GM12878 (cell line): ENCODE results near the gene NEK1. TPM values are rescaled to one million over a fixed set of nuclear protein-coding genes. Genes with fewer than 3 reads are reported as not detected.

Source experiments
- ATAC-seq: fragments of 200-7000 bp; cut with Tn5 transposase; 3 replicates; pipeline ENCODE4 v1.9.1; 2020; ENCODE audit warnings: mild to moderate bottlenecking, moderate library complexity
- BruUV-seq: library from RNA; stranded (reverse); fragments of 400-500 nt; replicated peaks from 2 replicates; lab custom pipeline; 2021; lab: Mats Ljungman, UMichigan
- CTCF ChIA-PET: fragments of 300-600 bp; sonication (Branson Sonifier 250); formaldehyde crosslinking; extraction: SDS; loops from one replicate; lab custom pipeline; 2021; ENCODE audit warnings: inconsistent platforms; lab: Yijun Ruan, JAX
- POLR2A ChIA-PET: fragments of 350-600 bp; formaldehyde crosslinking; extraction: SDS; loops from one replicate; lab custom pipeline; 2021; ENCODE audit warnings: inconsistent platforms; lab: Charles Lee
- RAD21 ChIA-PET: fragments of 300-600 bp; sonication (Branson Sonifier 250); formaldehyde crosslinking; loops from one replicate; lab custom pipeline; 2023; ENCODE audit warnings: antibody characterized with exemption; ENCODE audit not compliant: unreplicated experiment; lab: Charles Lee
- SMC1A ChIA-PET: fragments of 300-600 bp; sonication (Branson Sonifier 250); formaldehyde crosslinking; loops from one replicate; lab custom pipeline; 2023; ENCODE audit not compliant: unreplicated experiment, uncharacterized antibody; lab: Charles Lee
- DNase-seq: peaks from one replicate; pipeline ENCODE4 v3.0.0-alpha.2; 2011; ENCODE audit warnings: low read depth, low spot score
- FAIRE-seq: peaks from 3 replicates; lab custom pipeline; 2011; peaks lifted over from hg19 to GRCh38; lab: Jason Lieb, UNC
- H2AFZ ChIP-seq: 2 replicates; pipeline ENCODE4 v1.6.0; 2011; ENCODE audit warnings: low read depth, low read length, control low read depth; ENCODE audit not compliant: control insufficient read depth
- H3K27ac ChIP-seq: 2 replicates; pipeline ENCODE4 v1.5.1; 2011; ENCODE audit warnings: control low read depth; ENCODE audit not compliant: control insufficient read depth, insufficient read depth
- H3K27me3 ChIP-seq, 2 experiments: replicated peaks in 1 of 2; 2 replicates each; pipeline versions ENCODE4 v1.6.0 to v1.6.1; 2011; ENCODE audit warnings: low read length in 1 of 2; ENCODE audit not compliant: control insufficient read depth in 2 of 2, insufficient read depth in 2 of 2
- H3K36me3 ChIP-seq, 2 experiments: 2 replicates each; pipeline ENCODE4 v1.5.1; 2011; ENCODE audit warnings: low read length in 1 of 2; ENCODE audit not compliant: control insufficient read depth in 2 of 2, insufficient read depth in 2 of 2
- H3K4me1 ChIP-seq: 2 replicates; pipeline ENCODE4 v1.6.1; 2011; ENCODE audit warnings: mild to moderate bottlenecking, low read length, moderate library complexity, mixed read lengths; ENCODE audit not compliant: control insufficient read depth, insufficient read depth
- H3K4me2 ChIP-seq: 2 replicates; pipeline ENCODE4 v1.6.0; 2011; ENCODE audit warnings: control low read depth; ENCODE audit not compliant: control insufficient read depth, insufficient read depth
- H3K4me3 ChIP-seq: fragments of 200-600 bp; sonication (generic); 2 replicates; pipeline ENCODE4 v1.5.1; 2016
- H3K79me2 ChIP-seq: 2 replicates; pipeline ENCODE4 v1.6.0; 2011; ENCODE audit warnings: low read length; ENCODE audit not compliant: control insufficient read depth, insufficient read depth
- H3K9ac ChIP-seq: 2 replicates; pipeline ENCODE4 v1.8.0; 2011; ENCODE audit warnings: low read length, control low read depth, mixed read lengths; ENCODE audit not compliant: control insufficient read depth, insufficient read depth
- H3K9me3 ChIP-seq: replicated peaks from 3 replicates; pipeline ENCODE4 v1.5.1; 2011; ENCODE audit warnings: mild to moderate bottlenecking, low read length; ENCODE audit not compliant: control insufficient read depth, insufficient read depth
- H4K20me1 ChIP-seq: 2 replicates; pipeline ENCODE4 v1.6.0; 2011; ENCODE audit not compliant: control insufficient read depth, insufficient read depth
- ATF7 ChIP-seq: fragments of 450-650 bp; IDR thresholded peaks from 2 replicates; pipeline ENCODE4 v1.6.1; 2016; ENCODE audit warnings: low read depth, mild to moderate bottlenecking
- BMI1 ChIP-seq: fragments of 450-650 bp; IDR thresholded peaks from 2 replicates; pipeline ENCODE4 v1.6.1; 2016; ENCODE audit warnings: mild to moderate bottlenecking, moderate library complexity, borderline replicate concordance
- CBX5 ChIP-seq: sonication (generic); IDR thresholded peaks from 2 replicates; pipeline ENCODE4 v1.6.1; 2016; ENCODE audit warnings: low read depth, moderate library complexity, mild to moderate bottlenecking, inconsistent platforms
- ESRRA ChIP-seq: IDR thresholded peaks from 2 replicates; pipeline ENCODE4 v1.6.1; 2012; ENCODE audit warnings: mild to moderate bottlenecking, low read length, improper control_type of control experiment
- FOS ChIP-seq: IDR thresholded peaks from 3 replicates; pipeline ENCODE4 v1.6.1; 2011; ENCODE audit warnings: borderline replicate concordance; ENCODE audit not compliant: insufficient read length; ENCODE audit errors: extremely low read depth
- MEF2B ChIP-seq: fragments of 450-650 bp; IDR thresholded peaks from 2 replicates; pipeline ENCODE4 v1.6.1; 2018; ENCODE audit warnings: mild to moderate bottlenecking, moderate library complexity; ENCODE audit not compliant: partially characterized antibody, poor library complexity, severe bottlenecking
- PRDM15 ChIP-seq: fragments of 450-650 bp; formaldehyde crosslinking; IDR thresholded peaks from 2 replicates; pipeline ENCODE4 v1.4.0; 2020; ENCODE audit warnings: mild to moderate bottlenecking, moderate library complexity
- RFX5 ChIP-seq: IDR thresholded peaks from 2 replicates; pipeline ENCODE4 v1.6.1; 2011; ENCODE audit warnings: low read depth, low read length, improper control_type of control experiment
- SUPT20H ChIP-seq: IDR thresholded peaks from 2 replicates; pipeline ENCODE4 v1.6.1; 2011; ENCODE audit warnings: low read depth, mild to moderate bottlenecking, low read length, moderate library complexity, borderline replicate concordance; ENCODE audit not compliant: control insufficient read depth
- TCF12 ChIP-seq: IDR thresholded peaks from 2 replicates; pipeline ENCODE4 v1.6.1; 2011; ENCODE audit warnings: low read depth, mild to moderate bottlenecking, low read length
- ZNF384 ChIP-seq: IDR thresholded peaks from 2 replicates; pipeline ENCODE4 v1.6.1; 2012; ENCODE audit warnings: low read depth, mild to moderate bottlenecking, low read length, improper control_type of control experiment, borderline replicate concordance
- WGBS: methylation state at CpG from one replicate; pipeline ENCODE4 v1.1.6; 2016; ENCODE audit warnings: low lambda C conversion rate; ENCODE audit not compliant: insufficient replicate concordance, insufficient coverage; ENCODE audit errors: missing lambda C conversion rate; 5-methylcytosine and 5-hydroxymethylcytosine counted together
- in situ Hi-C: fragments of 300-500 bp; cut with MboI; formaldehyde crosslinking; loops from 9 replicates; pipeline ENCODE4 v1.14.3; 2018; ENCODE audit warnings: mixed read lengths
- intact Hi-C: fragments of 100-400 bp; cut with micrococcal nuclease; formaldehyde crosslinking; loops from one replicate; pipeline ENCODE4 v1.14.2; 2022; ENCODE audit not compliant: unreplicated experiment
- polyA plus RNA-seq, 11 experiments: library from polyadenylated mRNA; depleted of rRNA in 4 of 11; unstranded in 6 of 11; stranded (reverse) in 5 of 11; fragments of >200 nt; fragmentation: Nextera tagmentation in 4 of 11; fragmentation: Illumina TruSeq in 1 of 11; extraction: Ambion mirVana in 4 of 11; extraction: Trizol in 1 of 11; gene quantifications; 1 replicate in 1 of 11; 2 replicates in 10 of 11; pipeline versions ENCODE4 v1.2.1 to v1.2.3, GENCODE V29; 2011 to 2016; ENCODE audit warnings: inconsistent platforms in 2 of 11, missing spikeins in 2 of 11, low read depth in 1 of 11
- total RNA-seq, 4 experiments: library from RNA; depleted of rRNA in 3 of 4; stranded (reverse); fragments of >200 nt in 3 of 4; fragmentation: Illumina TruSeq in 1 of 4; extraction: Trizol in 1 of 4; gene quantifications; 2 replicates each; pipeline versions ENCODE4 v1.2.1 to v1.2.3, GENCODE V29; 2013 to 2021

Gene NEK1
- total and polyA plus RNA-seq, 10 of the 15 experiments (the other 5 are each of a cell fraction or from before 2014, with no cell fraction given) = 4.9 to 16.1 (median 7.5) TPM

- FAIRE-seq (no peak), ATAC-seq (no peak), DNase-seq (no peak)
- no peak overlapping the region for H3K27ac ChIP-seq
- no peak overlapping the region for H3K9ac ChIP-seq
- 92% methylated on average over 1 of the region's 1 CpG for WGBS
- intact Hi-C loops = no loop called here
- no peak overlapping the region for H2AFZ ChIP-seq
- POLR2A ChIA-PET = no interaction called here
- SMC1A ChIA-PET = interaction anchor here (1.5 kb wide), 1 partner anchor 28 kb away, joined by 3 read pairs; no protein-coding TSS in a partner anchor
- in situ Hi-C loops = no loop called here
- H4K20me1 ChIP-seq = no peaks in the 10 kb centered on the region
- BruUV-seq = no TSS peak
- no peaks in the 10 kb centered on the region for H3K27me3 ChIP-seq
- TF ChIP-seq CBX5 (peak; percentile 76; the same call in 1 of the 2 replicates), SUPT20H (no peak), MEF2B (peak; percentile 15), ATF7 (no peak)
- H3K4me3 ChIP-seq = no peak overlapping the region
- H3K9me3 ChIP-seq = peaks cover 15% of the 10 kb centered on the region; the same call in 2 of the 3 replicates
- peaks cover 2 to 3% of the 10 kb centered on the region in 2 experiments for H3K36me3 ChIP-seq
- H3K4me2 ChIP-seq = no peak overlapping the region
- H3K79me2 ChIP-seq = no peaks in the 10 kb centered on the region; the same call in 1 of the 2 replicates
- CTCF ChIA-PET = no interaction called here
- H3K4me1 ChIP-seq = peaks cover 18% of the 10 kb centered on the region
- RAD21 ChIA-PET = interaction anchor here (1.0 kb wide), 1 partner anchor 172 kb away, joined by 4 read pairs; no protein-coding TSS in a partner anchor
Measured at GRCh38 chr4:169443748-169444147, 168.6 kb downstream of the NEK1 start.

- Histone ChIP-seq H3K9ac (no peak overlapping the region), H2AFZ (no peak overlapping the region), H3K4me3 (no peak overlapping the region), H3K27me3 (no peaks in the 10 kb centered on the region), H4K20me1 (no peaks in the 10 kb centered on the region), H3K4me2 (no peak overlapping the region), H3K79me2 (no peaks in the 10 kb centered on the region; the same call in 1 of the 2 replicates), H3K4me1 (peaks cover 42% of the 10 kb centered on the region), H3K27ac (peak overlapping the region; percentile 13; the same call in 1 of the 2 replicates), H3K36me3 (peaks cover 2 to 3% of the 10 kb centered on the region in 2 experiments), H3K9me3 (peaks cover 15% of the 10 kb centered on the region; the same call in 2 of the 3 replicates)
- intact Hi-C loops (no loop called here), in situ Hi-C loops (no loop called here)
- ATAC-seq (no peak), FAIRE-seq (no peak), DNase-seq (no peak)
- POLR2A ChIA-PET = interaction anchor here (0.5 to 1.0 kb wide), 4 partner anchors 30 to 267 kb away, joined by 3 read pairs; no protein-coding TSS in a partner anchor
- 96% methylated on average over 3 of the region's 3 CpGs for WGBS
- no peak for TF ChIP-seq SUPT20H
- TF ChIP-seq ESRRA = no peak
- no peak for TF ChIP-seq TCF12
- TF ChIP-seq FOS = no peak
- no peak for TF ChIP-seq ZNF384
- no peak for TF ChIP-seq RFX5
- no peak for TF ChIP-seq BMI1
- no peak for TF ChIP-seq PRDM15 (CRISPR knock-in tag)
- RAD21 ChIA-PET = interaction anchor here (1.0 to 6.3 kb wide), 4 partner anchors 22 to 99 kb away, joined by 3 to 112 read pairs (median 38); no protein-coding TSS in a partner anchor
- SMC1A ChIA-PET = interaction anchor here (0.6 to 7.4 kb wide), 6 partner anchors 9 to 229 kb away, joined by 4 to 212 read pairs (median 24); no protein-coding TSS in a partner anchor
- CTCF ChIA-PET = interaction anchor here (0.7 to 1.9 kb wide), 2 partner anchors 40 to 45 kb away, joined by 3 to 4 read pairs; no protein-coding TSS in a partner anchor
- no TSS peak for BruUV-seq
Measured at GRCh38 chr4:169440446-169440845, 171.9 kb downstream of the NEK1 start.
